ENCODE data around the gene TMEM187. TPM values are rescaled to one million over a fixed set of nuclear protein-coding genes. Genes with fewer than 3 reads are reported as not detected.

Gene TMEM187
- total RNA-seq, 1 donor from 2014 or later = 8.6 TPM

DNA sequence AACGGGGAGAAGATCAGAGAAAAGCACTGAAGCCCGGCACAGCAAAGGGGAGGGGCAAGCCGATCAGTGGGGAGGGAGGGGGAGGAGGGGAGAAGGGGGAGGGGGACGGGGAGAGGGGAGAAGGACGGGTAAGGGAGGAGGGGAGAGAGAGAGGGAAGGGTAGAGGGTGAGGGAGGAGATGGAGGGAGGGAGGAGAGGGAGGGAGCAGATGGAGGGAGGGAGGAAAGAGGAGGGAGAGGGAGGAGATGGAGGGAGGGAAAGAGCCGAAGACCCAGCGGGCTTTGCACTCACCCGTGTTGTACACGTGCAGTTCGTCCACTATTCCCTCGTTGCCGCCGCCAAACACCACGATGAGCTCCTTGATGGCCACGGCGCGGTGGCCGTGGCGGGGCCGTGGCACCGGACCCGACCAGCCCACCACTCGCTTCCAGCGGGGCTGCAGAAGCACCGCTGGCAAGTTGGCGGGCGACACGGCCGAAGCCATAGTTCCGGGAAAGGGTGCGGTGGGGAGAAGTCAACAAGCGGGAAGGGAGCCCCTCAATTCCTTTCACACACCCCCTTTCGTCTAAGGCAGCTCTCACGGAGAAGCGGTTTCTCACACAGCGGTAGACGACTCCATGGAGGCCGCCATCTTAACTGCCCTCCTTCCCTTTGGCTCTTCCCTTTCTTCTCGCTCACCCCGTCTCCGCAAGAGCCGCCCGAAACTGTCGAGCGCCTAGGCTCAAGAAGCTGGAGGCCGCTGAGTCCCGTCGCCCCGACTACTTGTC is 2.0 kb upstream of the TMEM187 start:
- peaks cover 36% of the 10 kb centered on the region for H3K4me1 ChIP-seq (ENCODE audit: insufficient read depth, low read length)
- DNase-seq (ENCODE audit: low read depth) (peak; percentile 77), FAIRE-seq (peak; percentile 68)
- H3K9ac ChIP-seq (ENCODE audit: low read length) = peak overlapping the region; percentile 100
- H4K20me1 ChIP-seq (ENCODE audit: insufficient read depth, low read length) = peaks cover 44% of the 10 kb centered on the region
- H3K9me3 ChIP-seq (ENCODE audit: insufficient read depth, low read depth, low read length) = no peaks in the 10 kb centered on the region
- H3K79me2 ChIP-seq (ENCODE audit: insufficient read depth, low read length) = peaks cover 71% of the 10 kb centered on the region
- peak overlapping the region; percentile 93 for H3K4me2 ChIP-seq (ENCODE audit: low read length)
- TF ChIP-seq EZH2 (IDR thresholded peaks at IDR 0.05; ENCODE audit: insufficient read depth, low read length) = no peak
- TF ChIP-seq, protein P1, sequence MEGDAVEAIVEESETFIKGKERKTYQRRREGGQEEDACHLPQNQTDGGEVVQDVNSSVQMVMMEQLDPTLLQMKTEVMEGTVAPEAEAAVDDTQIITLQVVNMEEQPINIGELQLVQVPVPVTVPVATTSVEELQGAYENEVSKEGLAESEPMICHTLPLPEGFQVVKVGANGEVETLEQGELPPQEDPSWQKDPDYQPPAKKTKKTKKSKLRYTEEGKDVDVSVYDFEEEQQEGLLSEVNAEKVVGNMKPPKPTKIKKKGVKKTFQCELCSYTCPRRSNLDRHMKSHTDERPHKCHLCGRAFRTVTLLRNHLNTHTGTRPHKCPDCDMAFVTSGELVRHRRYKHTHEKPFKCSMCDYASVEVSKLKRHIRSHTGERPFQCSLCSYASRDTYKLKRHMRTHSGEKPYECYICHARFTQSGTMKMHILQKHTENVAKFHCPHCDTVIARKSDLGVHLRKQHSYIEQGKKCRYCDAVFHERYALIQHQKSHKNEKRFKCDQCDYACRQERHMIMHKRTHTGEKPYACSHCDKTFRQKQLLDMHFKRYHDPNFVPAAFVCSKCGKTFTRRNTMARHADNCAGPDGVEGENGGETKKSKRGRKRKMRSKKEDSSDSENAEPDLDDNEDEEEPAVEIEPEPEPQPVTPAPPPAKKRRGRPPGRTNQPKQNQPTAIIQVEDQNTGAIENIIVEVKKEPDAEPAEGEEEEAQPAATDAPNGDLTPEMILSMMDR (IDR thresholded peaks at IDR 0.05; ENCODE audit: insufficient read depth, low read depth, low read length) = no peak
- no peaks in the 10 kb centered on the region for H3K27me3 Mint-ChIP-seq (ENCODE audit: low read depth, unreplicated experiment)
- no peaks in the 10 kb centered on the region for H3K36me3 ChIP-seq (ENCODE audit: insufficient read depth, low read length)
- H3K4me3 ChIP-seq (ENCODE audit: insufficient read depth, low read depth, low read length) = peak overlapping the region; percentile 96
- no peaks in the 10 kb centered on the region for H3K9me3 Mint-ChIP-seq (ENCODE audit: unreplicated experiment)
- H3K4me1 Mint-ChIP-seq (ENCODE audit: low read depth, unreplicated experiment) = peaks cover 20% of the 10 kb centered on the region
- H3K27me3 ChIP-seq (ENCODE audit: insufficient read depth, low read length) = no peaks in the 10 kb centered on the region
- peak overlapping the region; percentile 100 for H3K27ac ChIP-seq (ENCODE audit: low read depth, low read length)
- H3K4me3 Mint-ChIP-seq (ENCODE audit: unreplicated experiment) = peak overlapping the region; percentile 99
- H3K36me3 Mint-ChIP-seq (ENCODE audit: low read depth, unreplicated experiment) = peaks cover 2% of the 10 kb centered on the region
- H2AFZ ChIP-seq (ENCODE audit: low read depth, low read length) = no peak overlapping the region
- H3K27ac Mint-ChIP-seq (ENCODE audit: unreplicated experiment) = peak overlapping the region; percentile 100

DNA sequence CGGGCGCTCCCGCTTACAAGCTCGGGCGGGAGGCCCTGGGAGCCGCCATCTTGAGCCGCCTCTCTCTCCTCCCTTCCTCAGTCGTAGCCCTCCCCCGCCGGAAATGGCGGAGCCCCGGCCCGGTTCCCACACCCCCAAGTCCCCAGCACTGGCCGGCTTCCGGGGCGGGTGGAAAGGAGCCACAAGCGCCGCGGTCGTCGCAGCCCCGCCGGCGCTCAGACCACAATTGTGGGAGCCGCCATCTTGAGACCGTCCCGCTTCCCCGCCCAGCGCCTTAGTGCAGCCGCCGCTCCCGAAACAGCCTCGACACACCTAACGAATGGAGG is 1.5 kb upstream of the TMEM187 start:
- peaks cover 39% of the 10 kb centered on the region for H4K20me1 ChIP-seq (ENCODE audit: insufficient read depth, low read length)
- peaks cover 66% of the 10 kb centered on the region for H3K79me2 ChIP-seq (ENCODE audit: insufficient read depth, low read length)
- FAIRE-seq = peak; percentile 65
- Mint-ChIP-seq H3K27ac (ENCODE audit: unreplicated experiment) (peak overlapping the region; percentile 100), H3K4me1 (ENCODE audit: low read depth, unreplicated experiment) (peaks cover 18% of the 10 kb centered on the region), H3K4me3 (ENCODE audit: unreplicated experiment) (peak overlapping the region; percentile 99), H3K36me3 (ENCODE audit: low read depth, unreplicated experiment) (peaks cover 2% of the 10 kb centered on the region), H3K27me3 (ENCODE audit: low read depth, unreplicated experiment) (no peaks in the 10 kb centered on the region), H3K9me3 (ENCODE audit: unreplicated experiment) (no peaks in the 10 kb centered on the region)
- H3K4me3 ChIP-seq (ENCODE audit: insufficient read depth, low read depth, low read length) = peak overlapping the region; percentile 96
- peaks cover 36% of the 10 kb centered on the region for H3K4me1 ChIP-seq (ENCODE audit: insufficient read depth, low read length)
- peak overlapping the region; percentile 93 for H3K4me2 ChIP-seq (ENCODE audit: low read length)
- H3K27me3 ChIP-seq (ENCODE audit: insufficient read depth, low read length) = no peaks in the 10 kb centered on the region
- DNase-seq (ENCODE audit: low read depth) = peak; percentile 75
- peak overlapping the region; percentile 100 for H3K9ac ChIP-seq (ENCODE audit: low read length)
- TF ChIP-seq EZH2 (IDR thresholded peaks at IDR 0.05; ENCODE audit: insufficient read depth, low read length) = no peak
- TF ChIP-seq, protein P1 (IDR thresholded peaks at IDR 0.05; ENCODE audit: insufficient read depth, low read depth, low read length) = no peak
- H3K9me3 ChIP-seq (ENCODE audit: insufficient read depth, low read depth, low read length) = no peaks in the 10 kb centered on the region
- H3K36me3 ChIP-seq (ENCODE audit: insufficient read depth, low read length) = no peaks in the 10 kb centered on the region
- peak overlapping the region; percentile 100 for H3K27ac ChIP-seq (ENCODE audit: low read depth, low read length)
- H2AFZ ChIP-seq (ENCODE audit: low read depth, low read length) = peak overlapping the region; percentile 75
